NCI-H510A treated with DMSO at 0.1 percent for 48 hours (cell line): ENCODE measurements around the gene RAD51B.

Experiments
- DNase-seq: peaks from one replicate; lab custom pipeline; 2025; lab: John Stamatoyannopoulos, UW

The RAD51B gene

GRCh38 chr14:68528040-68528687 is 708.6 kb downstream of the RAD51B start:
- no peak for DNase-seq

GRCh38 chr14:68530443-68530842 is 710.9 kb downstream of the RAD51B start:
- DNase-seq, result no peak

GRCh38 chr14:68532496-68532895 is 712.9 kb downstream of the RAD51B start:
- DNase-seq, result no peak

GRCh38 chr14:68534276-68534675 is 714.7 kb downstream of the RAD51B start:
- no peak for DNase-seq

GRCh38 chr14:68535404-68536017 is 715.9 kb downstream of the RAD51B start:
- no peak for DNase-seq

GRCh38 chr14:68536018-68536410 is 716.4 kb downstream of the RAD51B start:
- DNase-seq, result no peak

GRCh38 chr14:68538639-68539038 is 719.1 kb downstream of the RAD51B start:
- no peak for DNase-seq

GRCh38 chr14:68539241-68539737 is 719.7 kb downstream of the RAD51B start:
- DNase-seq, result no peak

- DNase-seq, result no peak
Measured at GRCh38 chr14:68539789-68540188, 720.2 kb downstream of the RAD51B start.

- DNase-seq, result no peak
Measured at GRCh38 chr14:68541178-68541896, 721.8 kb downstream of the RAD51B start.

- no peak for DNase-seq
Measured at GRCh38 chr14:68542346-68542745, 722.8 kb downstream of the RAD51B start.

- DNase-seq, result no peak
Measured at GRCh38 chr14:68543516-68543915, 723.9 kb downstream of the RAD51B start.

- no peak for DNase-seq
Measured at GRCh38 chr14:68544081-68544892, 724.7 kb downstream of the RAD51B start.

GRCh38 chr14:68546839-68547238 is 727.3 kb downstream of the RAD51B start:
- no peak for DNase-seq

- DNase-seq, result no peak
Measured at GRCh38 chr14:68547305-68548193, 728.0 kb downstream of the RAD51B start.

GRCh38 chr14:68548194-68549076 is 728.9 kb downstream of the RAD51B start:
- no peak for DNase-seq

GRCh38 chr14:68550338-68550715 is 730.7 kb downstream of the RAD51B start:
- DNase-seq, result no peak

GRCh38 chr14:68551045-68551683 is 731.6 kb downstream of the RAD51B start:
- no peak for DNase-seq

- no peak for DNase-seq
Measured at GRCh38 chr14:68552075-68552474, 732.5 kb downstream of the RAD51B start.

- DNase-seq, result no peak
Measured at GRCh38 chr14:68552602-68553001, 733.0 kb downstream of the RAD51B start.
